ENCODE data around the gene PPM1E. TPM values are rescaled to one million over a fixed set of nuclear protein-coding genes. Genes with fewer than 3 reads are reported as not detected.

Gene PPM1E
- total RNA-seq, 4 donors from 2014 or later: 0.14 TPM; not detected in 3

- WGBS, 2 donors (ENCODE audit: low coverage in 1 of 2): 85 to 92% methylated on average over 2 of the region's 2 CpGs
- Histone ChIP-seq H3K36me3 (no peaks in the 10 kb centered on the region), H3K9me3 (no peaks in the 10 kb centered on the region), H3K4me3 (no peak overlapping the region), H3K4me1 (no peaks in the 10 kb centered on the region), H3K27ac (no peak overlapping the region), H3K27me3 (no peaks in the 10 kb centered on the region)
- no peak for TF ChIP-seq CTCF (IDR thresholded peaks at IDR 0.05)
- TF ChIP-seq EP300 (IDR thresholded peaks at IDR 0.05; ENCODE audit: low read depth): no peak
- TF ChIP-seq POLR2AphosphoS5 (IDR thresholded peaks at IDR 0.05): no peak
- TF ChIP-seq POLR2A (IDR thresholded peaks at IDR 0.05): no peak
- in situ Hi-C loops (cut with MboI; ENCODE audit: low pct_ligation_motif_present in 1 of 4, low pct_unique_long_range_greater_than_20kb in 1 of 4, low sequenced_read_pairs in 3 of 4): no loop called here
- intact Hi-C loops (cut with DNase I; ENCODE audit: low total_unique reads): no loop called here
- DNase-seq: no peak
Measured at GRCh38 chr17:58974354-58974753, 218.7 kb downstream of the PPM1E start.

- H3K27ac ChIP-seq: no peak overlapping the region
- intact Hi-C loops (cut with DNase I; ENCODE audit: low total_unique reads): no loop called here
- H3K27me3 ChIP-seq: no peaks in the 10 kb centered on the region
- in situ Hi-C loops (cut with MboI; ENCODE audit: low pct_ligation_motif_present in 1 of 4, low pct_unique_long_range_greater_than_20kb in 1 of 4, low sequenced_read_pairs in 3 of 4): loop anchor here in 1 of 4 donors (25.0 kb wide), 1 partner anchor 389 kb away; no protein-coding TSS in a partner anchor
- WGBS, 2 donors (ENCODE audit: low coverage in 1 of 2): 83 to 91% methylated on average over 3 of the region's 3 CpGs
- DNase-seq: no peak
- H3K4me1 ChIP-seq: no peaks in the 10 kb centered on the region
- no peaks in the 10 kb centered on the region for H3K9me3 ChIP-seq
- H3K36me3 ChIP-seq: no peaks in the 10 kb centered on the region
- TF ChIP-seq POLR2A (IDR thresholded peaks at IDR 0.05): no peak
- no peak for TF ChIP-seq EP300 (IDR thresholded peaks at IDR 0.05; ENCODE audit: low read depth)
- TF ChIP-seq POLR2AphosphoS5 (IDR thresholded peaks at IDR 0.05): no peak
- no peak for TF ChIP-seq CTCF (IDR thresholded peaks at IDR 0.05)
- no peak overlapping the region for H3K4me3 ChIP-seq
Measured at GRCh38 chr17:58976541-58976940, 220.9 kb downstream of the PPM1E start.

GRCh38 chr17:58980706-58981481, 225.2 kb downstream of the PPM1E start:
- DNase-seq: no peak
- Histone ChIP-seq H3K4me3 (no peak overlapping the region), H3K36me3 (no peaks in the 10 kb centered on the region), H3K9me3 (no peaks in the 10 kb centered on the region), H3K27me3 (no peaks in the 10 kb centered on the region), H3K4me1 (no peaks in the 10 kb centered on the region), H3K27ac (no peak overlapping the region)
- in situ Hi-C loops (cut with MboI; ENCODE audit: low pct_ligation_motif_present in 1 of 4, low pct_unique_long_range_greater_than_20kb in 1 of 4, low sequenced_read_pairs in 3 of 4) (loop anchor here in 1 of 4 donors (25.0 kb wide), 1 partner anchor 394 kb away; no protein-coding TSS in a partner anchor), intact Hi-C loops (cut with DNase I; ENCODE audit: low total_unique reads) (loop anchor here (5.0 kb wide), 1 partner anchor 844 kb away; no protein-coding TSS in a partner anchor)
- TF ChIP-seq POLR2A (IDR thresholded peaks at IDR 0.05) (no peak), POLR2AphosphoS5 (IDR thresholded peaks at IDR 0.05) (no peak), EP300 (IDR thresholded peaks at IDR 0.05; ENCODE audit: low read depth) (no peak), CTCF (IDR thresholded peaks at IDR 0.05) (no peak)
- 89 to 100% methylated on average over 2 to 3 of the region's 3 CpGs for WGBS, 2 donors (ENCODE audit: low coverage in 1 of 2)

- no peaks in the 10 kb centered on the region for H3K27me3 ChIP-seq
- H3K4me1 ChIP-seq: no peaks in the 10 kb centered on the region
- intact Hi-C loops (cut with DNase I; ENCODE audit: low total_unique reads): loop anchor here (5.0 kb wide), 1 partner anchor 845 kb away; no protein-coding TSS in a partner anchor
- DNase-seq: no peak
- no peaks in the 10 kb centered on the region for H3K9me3 ChIP-seq
- WGBS, 2 donors (ENCODE audit: low coverage in 1 of 2): 90 to 95% methylated on average over 3 of the region's 3 CpGs
- no peak overlapping the region for H3K27ac ChIP-seq
- no peaks in the 10 kb centered on the region for H3K36me3 ChIP-seq
- no peak for TF ChIP-seq POLR2A (IDR thresholded peaks at IDR 0.05)
- no peak for TF ChIP-seq CTCF (IDR thresholded peaks at IDR 0.05)
- TF ChIP-seq EP300 (IDR thresholded peaks at IDR 0.05; ENCODE audit: low read depth): no peak
- TF ChIP-seq POLR2AphosphoS5 (IDR thresholded peaks at IDR 0.05): no peak
- in situ Hi-C loops (cut with MboI; ENCODE audit: low pct_ligation_motif_present in 1 of 4, low pct_unique_long_range_greater_than_20kb in 1 of 4, low sequenced_read_pairs in 3 of 4): loop anchor here in 1 of 4 donors (25.0 kb wide), 1 partner anchor 395 kb away; no protein-coding TSS in a partner anchor
- no peak overlapping the region for H3K4me3 ChIP-seq
Measured at GRCh38 chr17:58982626-58983025, 227.0 kb downstream of the PPM1E start.

Data from transverse colon (tissue), 4 donors.